ENCODE measurements around the gene CYFIP1.

- TF ChIP-seq CREB1 (IDR thresholded peaks at IDR 0.05; ENCODE audit: low read depth) (no peak), CEBPB (IDR thresholded peaks at IDR 0.05) (no peak), RAD21 (IDR thresholded peaks at IDR 0.05; ENCODE audit: low read depth) (no peak), TAF1 (IDR thresholded peaks at IDR 0.05; ENCODE audit: low read depth) (no peak), TEAD4 (IDR thresholded peaks at IDR 0.05) (no peak), NFIC (IDR thresholded peaks at IDR 0.05) (no peak), ZBTB7A (IDR thresholded peaks at IDR 0.05; ENCODE audit: low read depth) (no peak)
Observed at GRCh38 chr15:22947101-22948000, 32.8 kb downstream of the CYFIP1 start.
